Lower lobe of right lung (tissue), 2 donors: Measurements from ENCODE around the gene SNX10. TPM values are rescaled to one million over a fixed set of nuclear protein-coding genes. Genes with fewer than 3 reads are reported as not detected.

Experiments
- ATAC-seq, 2 donors: fragments of 200-7000 bp; cut with Tn5 transposase; one replicate each; pipeline ENCODE4 v1.9.1; 2020 to 2022; ENCODE audit warnings: mild to moderate bottlenecking in 2 of 2, moderate library complexity in 2 of 2
- DNase-seq: peaks from one replicate; pipeline ENCODE4 v3.0.0-alpha.2; 2020
- H3K27ac ChIP-seq: fragments of 200-600 bp; one replicate; pipeline ENCODE4 v1.8.0; 2022
- H3K27me3 ChIP-seq: fragments of 200-600 bp; one replicate; pipeline ENCODE4 v1.8.0; 2022; ENCODE audit warnings: low read depth
- H3K36me3 ChIP-seq: fragments of 200-600 bp; one replicate; pipeline ENCODE4 v1.8.0; 2022; ENCODE audit warnings: mild to moderate bottlenecking
- H3K4me1 ChIP-seq: fragments of 200-600 bp; one replicate; pipeline ENCODE4 v1.8.0; 2022
- H3K4me3 ChIP-seq: fragments of 200-600 bp; one replicate; pipeline ENCODE4 v1.8.0; 2022; ENCODE audit warnings: mild to moderate bottlenecking
- H3K9me3 ChIP-seq: fragments of 200-600 bp; one replicate; pipeline ENCODE4 v1.8.0; 2022
- CTCF ChIP-seq: fragments of 200-600 bp; IDR thresholded peaks from one replicate; pipeline ENCODE4 v1.8.0; 2022; ENCODE audit warnings: antibody characterized with exemption, mild to moderate bottlenecking
- intact Hi-C: fragments of 100-400 bp; cut with DNase I; formaldehyde crosslinking; loops from one replicate; pipeline ENCODE4 v1.11.0; 2022
- total RNA-seq: library from RNA; stranded (reverse); fragmentation: NEBNext Ultra II Directional; extraction: Animal tissue kit (Norgen Biotek cat#: 25700); gene quantifications from one replicate; pipeline ENCODE4 v1.2.1, GENCODE V29; 2021
- donor health status: DM: no; HTN: yes; CAD: no; lungs with severe emphysema.

SNX10 gene
- total RNA-seq, 1 donor from 2014 or later = 85.1 TPM

GRCh38 chr7:26397796-26398426, 106.2 kb downstream of the SNX10 start:
- H3K36me3 ChIP-seq = no peaks in the 10 kb centered on the region
- H3K27me3 ChIP-seq = no peaks in the 10 kb centered on the region
- TF ChIP-seq CTCF = no peak
- peak overlapping the region; percentile 94 for H3K27ac ChIP-seq
- DNase-seq (no peak), ATAC-seq (peak; percentile 61 to 67)
- no peaks in the 10 kb centered on the region for H3K9me3 ChIP-seq
- peaks cover 19% of the 10 kb centered on the region for H3K4me1 ChIP-seq
- intact Hi-C loops = no loop called here
- peak overlapping the region; percentile 72 for H3K4me3 ChIP-seq

GRCh38 chr7:26398427-26398755, 106.7 kb downstream of the SNX10 start:
- H3K4me3 ChIP-seq = peak overlapping the region; percentile 72
- no peak for TF ChIP-seq CTCF
- peak overlapping the region; percentile 94 for H3K27ac ChIP-seq
- ATAC-seq (peak; percentile 95 to 96), DNase-seq (peak; percentile 88)
- no peaks in the 10 kb centered on the region for H3K36me3 ChIP-seq
- no peaks in the 10 kb centered on the region for H3K27me3 ChIP-seq
- H3K9me3 ChIP-seq = no peaks in the 10 kb centered on the region
- peaks cover 19% of the 10 kb centered on the region for H3K4me1 ChIP-seq
- intact Hi-C loops = no loop called here

GRCh38 chr7:26398756-26399509, 107.3 kb downstream of the SNX10 start:
- H3K27ac ChIP-seq = peak overlapping the region; percentile 94
- intact Hi-C loops = no loop called here
- ATAC-seq (peak; percentile 78 to 83), DNase-seq (peak; percentile 74)
- H3K27me3 ChIP-seq = no peaks in the 10 kb centered on the region
- H3K9me3 ChIP-seq = no peaks in the 10 kb centered on the region
- peak; percentile 46 for TF ChIP-seq CTCF
- H3K4me3 ChIP-seq = peak overlapping the region; percentile 72
- H3K36me3 ChIP-seq = no peaks in the 10 kb centered on the region
- peaks cover 19% of the 10 kb centered on the region for H3K4me1 ChIP-seq

GRCh38 chr7:26399736-26400135, 108.1 kb downstream of the SNX10 start:
- no peak for DNase-seq
- H3K4me1 ChIP-seq = peaks cover 19% of the 10 kb centered on the region
- H3K36me3 ChIP-seq = no peaks in the 10 kb centered on the region
- H3K27me3 ChIP-seq = no peaks in the 10 kb centered on the region
- H3K9me3 ChIP-seq = no peaks in the 10 kb centered on the region
- peak overlapping the region; percentile 72 for H3K4me3 ChIP-seq
- peak overlapping the region; percentile 94 for H3K27ac ChIP-seq
- ATAC-seq = no peak
- TF ChIP-seq CTCF = no peak
- intact Hi-C loops = no loop called here

GRCh38 chr7:26403640-26404039, 112.0 kb downstream of the SNX10 start:
- no peak overlapping the region for H3K27ac ChIP-seq
- H3K4me1 ChIP-seq = peaks cover 12% of the 10 kb centered on the region
- H3K9me3 ChIP-seq = no peaks in the 10 kb centered on the region
- DNase-seq (no peak), ATAC-seq (no peak)
- H3K27me3 ChIP-seq = no peaks in the 10 kb centered on the region
- intact Hi-C loops = no loop called here
- H3K36me3 ChIP-seq = no peaks in the 10 kb centered on the region
- TF ChIP-seq CTCF = no peak
- H3K4me3 ChIP-seq = no peak overlapping the region
